IPS-15b (cell line): ENCODE data around the gene CSHL1.

Experiments used
- H3K27me3 ChIP-seq: one replicate; pipeline ENCODE4 v1.6.1; 2013; ENCODE audit warnings: low read length; ENCODE audit not compliant: control insufficient read depth, insufficient read depth
- H3K36me3 ChIP-seq: one replicate; pipeline ENCODE4 v1.6.1; 2013; ENCODE audit warnings: low read length; ENCODE audit not compliant: control insufficient read depth, insufficient read depth
- H3K4me1 ChIP-seq: one replicate; pipeline ENCODE4 v1.6.1; 2013; ENCODE audit warnings: mild to moderate bottlenecking, low read length; ENCODE audit not compliant: control insufficient read depth, insufficient read depth
- H3K4me3 ChIP-seq: one replicate; pipeline ENCODE4 v1.5.1; 2013; ENCODE audit warnings: low read depth, low read length
- H3K9ac ChIP-seq: one replicate; pipeline ENCODE4 v1.6.1; 2013; ENCODE audit warnings: low read depth, mild to moderate bottlenecking, low read length
- H3K9me3 ChIP-seq: one replicate; pipeline ENCODE4 v1.6.1; 2013; ENCODE audit warnings: mild to moderate bottlenecking, low read length; ENCODE audit not compliant: control insufficient read depth, insufficient read depth

CSHL1 gene

GRCh38 chr17:63911041-63911635 is at the start of gene CSHL1:
Gene CSHL1, minus strand, starts transcription at chr17:63911258. Its CDS starts 62 bp downstream, at chr17:63911196.
- Histone ChIP-seq H3K9me3 (no peaks in the 10 kb centered on the region), H3K4me3 (no peak within 1 kb of the TSS), H3K27me3 (peaks cover 7% of the 10 kb centered on the region), H3K4me1 (peaks cover 8% of the 10 kb centered on the region), H3K9ac (no peak within 1 kb of the TSS), H3K36me3 (no peaks in the 10 kb centered on the region)

GRCh38 chr17:63960430-63960829 is 49.4 kb upstream of the CSHL1 start:
- Histone ChIP-seq H3K27me3 (peaks cover 3% of the 10 kb centered on the region), H3K9ac (no peak overlapping the region), H3K4me1 (peaks cover 6% of the 10 kb centered on the region), H3K4me3 (peak overlapping the region; percentile 78), H3K9me3 (no peaks in the 10 kb centered on the region), H3K36me3 (peaks cover 4% of the 10 kb centered on the region)

- Histone ChIP-seq H3K9me3 (no peaks in the 10 kb centered on the region), H3K27me3 (peaks cover 3% of the 10 kb centered on the region), H3K4me1 (peaks cover 6% of the 10 kb centered on the region), H3K36me3 (peaks cover 4% of the 10 kb centered on the region), H3K9ac (no peak overlapping the region), H3K4me3 (peak overlapping the region; percentile 78)
Observed at GRCh38 chr17:63960006-63960405, 48.9 kb upstream of the CSHL1 start.

GRCh38 chr17:63956296-63956920 is 45.4 kb upstream of the CSHL1 start:
- Histone ChIP-seq H3K4me1 (no peaks in the 10 kb centered on the region), H3K36me3 (peaks cover 4% of the 10 kb centered on the region), H3K9ac (no peak overlapping the region), H3K27me3 (peaks cover 3% of the 10 kb centered on the region), H3K4me3 (no peak overlapping the region), H3K9me3 (no peaks in the 10 kb centered on the region)

GRCh38 chr17:63955791-63956190 is 44.7 kb upstream of the CSHL1 start:
- no peak overlapping the region for H3K9ac ChIP-seq
- H3K4me1 ChIP-seq = peaks cover under 1% of the 10 kb centered on the region
- peaks cover 3% of the 10 kb centered on the region for H3K27me3 ChIP-seq
- H3K4me3 ChIP-seq = no peak overlapping the region
- no peaks in the 10 kb centered on the region for H3K9me3 ChIP-seq
- peaks cover 4% of the 10 kb centered on the region for H3K36me3 ChIP-seq

GRCh38 chr17:63955232-63955631 is 44.2 kb upstream of the CSHL1 start:
- Histone ChIP-seq H3K27me3 (no peaks in the 10 kb centered on the region), H3K4me1 (peaks cover 3% of the 10 kb centered on the region)

GRCh38 chr17:63954402-63955063 is 43.5 kb upstream of the CSHL1 start:
- H3K9ac ChIP-seq = no peak overlapping the region
- H3K4me3 ChIP-seq = no peak overlapping the region
- H3K36me3 ChIP-seq = peaks cover 4% of the 10 kb centered on the region
- H3K9me3 ChIP-seq = no peaks in the 10 kb centered on the region
- H3K4me1 ChIP-seq = peaks cover 3% of the 10 kb centered on the region
- H3K27me3 ChIP-seq = no peaks in the 10 kb centered on the region

More at GRCh38 chr17:63955232-63955631, 44.2 kb upstream of the CSHL1 start:
- Histone ChIP-seq H3K9ac (no peak overlapping the region), H3K4me3 (no peak overlapping the region), H3K36me3 (peaks cover 4% of the 10 kb centered on the region), H3K9me3 (no peaks in the 10 kb centered on the region)

- H3K4me1 ChIP-seq = peaks cover 3% of the 10 kb centered on the region
- no peaks in the 10 kb centered on the region for H3K36me3 ChIP-seq
- no peak overlapping the region for H3K4me3 ChIP-seq
- no peaks in the 10 kb centered on the region for H3K27me3 ChIP-seq
- H3K9me3 ChIP-seq = no peaks in the 10 kb centered on the region
- H3K9ac ChIP-seq = peak overlapping the region; percentile 54
Observed at GRCh38 chr17:63950940-63951907, 40.2 kb upstream of the CSHL1 start.

GRCh38 chr17:63949576-63950250 is 38.7 kb upstream of the CSHL1 start:
- no peaks in the 10 kb centered on the region for H3K36me3 ChIP-seq
- H3K4me3 ChIP-seq = no peak overlapping the region
- H3K9me3 ChIP-seq = no peaks in the 10 kb centered on the region
- peaks cover 3% of the 10 kb centered on the region for H3K4me1 ChIP-seq
- H3K9ac ChIP-seq = no peak overlapping the region
- H3K27me3 ChIP-seq = no peaks in the 10 kb centered on the region

- Histone ChIP-seq H3K27me3 (no peaks in the 10 kb centered on the region), H3K9me3 (no peaks in the 10 kb centered on the region), H3K36me3 (no peaks in the 10 kb centered on the region), H3K4me1 (peaks cover 3% of the 10 kb centered on the region), H3K9ac (no peak overlapping the region), H3K4me3 (no peak overlapping the region)
Observed at GRCh38 chr17:63948521-63948920, 37.5 kb upstream of the CSHL1 start.
